ENCODE data around the gene TIMM22. TPM values are rescaled to one million over a fixed set of nuclear protein-coding genes. Genes with fewer than 3 reads are reported as not detected.

The TIMM22 gene
- total and polyA plus RNA-seq, 2 of the 4 experiments (the other 2 are of a cell fraction) = 12.7 to 12.9 TPM

Small RNA genes lying within 50 kb of the gene (microRNA-seq; reads per million reads assigned to microRNA genes)
- 0 reads per million in 2 experiments for gene MIR3183 (ENCODE audit: insufficient read depth in 1 of 2, insufficient read length in 1 of 2, unreplicated experiment in 1 of 2)

Small RNA genes lying within 50 kb of the gene (small RNA-seq; reads per million reads assigned to genes)
- gene MIR3183 = 0 to 0.65 (median 0) reads per million in 5 experiments

Other genes starting within 250 kb of the TIMM22 start
- 13.9 and 16.5 TPM in 2 replicates for gene GEMIN4, start 244.9 kb upstream of the TIMM22 start, total RNA-seq (2012; rRNA removed)
- 18.3 and 20.4 TPM in 2 replicates for gene GEMIN4, start 244.9 kb upstream of the TIMM22 start, polyA plus RNA-seq (2012; rRNA removed)
- 26.3 and 41.1 TPM in 2 replicates for gene GLOD4, start 214.8 kb upstream of the TIMM22 start, total RNA-seq (2012; rRNA removed)
- 26.5 and 36.7 TPM in 2 replicates for gene GLOD4, start 214.8 kb upstream of the TIMM22 start, polyA plus RNA-seq (2012; rRNA removed)
- gene MRM3, start 214.8 kb upstream of the TIMM22 start, total RNA-seq (2012; rRNA removed) = 15.2 and 16.1 TPM in 2 replicates
- gene MRM3, start 214.8 kb upstream of the TIMM22 start, polyA plus RNA-seq (2012; rRNA removed) = 8.9 and 9.0 TPM in 2 replicates
- 52.5 and 52.8 TPM in 2 replicates for gene NXN, start 17.4 kb upstream of the TIMM22 start, total RNA-seq (2012; rRNA removed)
- gene NXN, start 17.4 kb upstream of the TIMM22 start, polyA plus RNA-seq (2012; rRNA removed) = 116 and 120 TPM in 2 replicates
- 24.7 and 28.3 TPM in 2 replicates for gene ABR, start 182.9 kb downstream of the TIMM22 start, total RNA-seq (2012; rRNA removed)
- 79.7 and 111 TPM in 2 replicates for gene ABR, start 182.9 kb downstream of the TIMM22 start, polyA plus RNA-seq (2012; rRNA removed)